HepG2 (cell line): ENCODE results near the gene RAB30. TPM values are rescaled to one million over a fixed set of nuclear protein-coding genes. Genes with fewer than 3 reads are reported as not detected.

Experiments
- CEBPB ChIP-seq: IDR thresholded peaks from 2 replicates; pipeline ENCODE4 v1.6.1; 2011; ENCODE audit warnings: low read depth, low read length, improper control_type of control experiment, borderline replicate concordance
- HES4 ChIP-seq: sonication (generic); formaldehyde crosslinking; IDR thresholded peaks from 2 replicates; pipeline ENCODE4 v1.9.0; 2021; ENCODE audit warnings: mild to moderate bottlenecking, missing genetic modification reagents, borderline replicate concordance
- KLF13 ChIP-seq: sonication (generic); formaldehyde crosslinking; IDR thresholded peaks from 2 replicates; pipeline ENCODE4 v1.4.0; 2020; ENCODE audit warnings: mild to moderate bottlenecking, missing genetic modification reagents
- MAFF ChIP-seq: IDR thresholded peaks from 2 replicates; pipeline ENCODE4 v1.6.1; 2011; ENCODE audit warnings: low read depth, low read length, improper control_type of control experiment
- MATR3 ChIP-seq: sonication (generic); formaldehyde crosslinking; IDR thresholded peaks from 2 replicates; pipeline ENCODE4 v1.4.0; 2020; ENCODE audit warnings: missing genetic modification reagents
- RBM22 ChIP-seq: fragments of 200-400 bp; formaldehyde crosslinking; optimal IDR thresholded peaks from 2 replicates; pipeline ENCODE3; 2017; ENCODE audit warnings: mild to moderate bottlenecking, low read length, moderate library complexity
- ZFAT ChIP-seq: sonication (generic); formaldehyde crosslinking; conservative IDR thresholded peaks from 2 replicates; pipeline ENCODE4 v1.8.1; 2023; ENCODE audit warnings: missing genetic modification reagents, inconsistent platforms
- ZNF138 ChIP-seq: sonication (generic); formaldehyde crosslinking; IDR thresholded peaks from 2 replicates; pipeline ENCODE4 v1.5.0; 2020; ENCODE audit warnings: mild to moderate bottlenecking, low read depth, missing genetic modification reagents
- ZNF547 ChIP-seq: sonication (generic); formaldehyde crosslinking; IDR thresholded peaks from 2 replicates; pipeline ENCODE4 v1.5.1; 2020; ENCODE audit warnings: mild to moderate bottlenecking, missing genetic modification reagents
- polyA plus RNA-seq, 8 experiments: library from polyadenylated mRNA; depleted of rRNA in 3 of 8; stranded (reverse) in 7 of 8; unstranded in 1 of 8; fragments of >200 nt; fragmentation: Illumina TruSeq in 4 of 8; extraction: Trizol in 4 of 8; gene quantifications; 2 replicates each; pipeline versions ENCODE4 v1.2.1 to v1.2.3, GENCODE V29; 2011 to 2016; ENCODE audit warnings: low read depth in 4 of 8, missing spikeins in 1 of 8, mixed read lengths in 1 of 8; ENCODE audit not compliant: insufficient read depth in 1 of 8
- total RNA-seq, 5 experiments: library from RNA; depleted of rRNA; stranded (reverse); fragments of >200 nt; fragmentation: Illumina TruSeq; extraction: Trizol; gene quantifications; 2 replicates each; pipeline ENCODE4 v1.2.3, GENCODE V29; 2016; ENCODE audit warnings: low read depth in 1 of 5
- TF ChIP-seq, protein P1 (sequence below): sonication (generic); formaldehyde crosslinking; IDR thresholded peaks from 2 replicates; pipeline ENCODE4 v1.4.0; 2020; ENCODE audit warnings: missing genetic modification reagents
- TF ChIP-seq, protein P2 (sequence below): sonication (generic); formaldehyde crosslinking; IDR thresholded peaks from 2 replicates; pipeline ENCODE4 v1.5.0; 2020; ENCODE audit warnings: missing genetic modification reagents, mild to moderate bottlenecking, borderline replicate concordance
- TF ChIP-seq, protein P3 (sequence below): sonication (generic); formaldehyde crosslinking; IDR thresholded peaks from 2 replicates; pipeline ENCODE4 v1.5.0; 2020; ENCODE audit warnings: mild to moderate bottlenecking, missing genetic modification reagents, borderline replicate concordance
- TF ChIP-seq, protein P4 (sequence below): sonication (generic); formaldehyde crosslinking; IDR thresholded peaks from 2 replicates; pipeline ENCODE4 v1.8.1; 2023; ENCODE audit warnings: mild to moderate bottlenecking, moderate library complexity, missing genetic modification reagents
- TF ChIP-seq, protein P5 (sequence below): sonication (generic); formaldehyde crosslinking; IDR thresholded peaks from 2 replicates; pipeline ENCODE4 v1.9.0; 2021; ENCODE audit warnings: mild to moderate bottlenecking, missing genetic modification reagents

RAB30 gene
- total and polyA plus RNA-seq, 2 of the 13 experiments (the other 11 are each of a cell fraction or from before 2014, with no cell fraction given) = 3.7 to 5.0 TPM

DNA sequence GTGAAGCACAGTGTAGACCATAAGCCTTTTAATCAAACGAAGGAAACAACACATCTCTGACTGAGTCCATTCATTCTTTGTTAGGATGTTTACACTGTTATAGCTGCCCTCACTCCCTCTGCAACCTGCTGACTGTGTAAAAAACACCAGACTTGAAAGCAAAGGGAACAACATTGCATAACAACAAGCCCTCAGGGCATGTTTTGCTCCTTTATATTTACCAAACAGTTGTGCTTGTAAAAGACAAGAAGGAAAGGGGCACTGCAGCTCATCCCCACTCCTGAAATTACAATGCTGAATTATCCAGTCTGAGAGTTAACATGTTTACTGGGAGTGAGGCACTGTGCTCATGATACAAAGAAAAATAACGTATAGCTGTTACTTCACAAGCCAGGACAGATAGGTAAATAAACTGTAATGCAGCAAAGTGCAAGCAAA lies 46.4 kb downstream of the RAB30 start (continued):
- no peak for TF ChIP-seq MATR3
- no peak for TF ChIP-seq ZNF138 (CRISPR knock-in tag)
- TF ChIP-seq ZNF547 (CRISPR knock-in tag) = no peak
- TF ChIP-seq, protein P1, sequence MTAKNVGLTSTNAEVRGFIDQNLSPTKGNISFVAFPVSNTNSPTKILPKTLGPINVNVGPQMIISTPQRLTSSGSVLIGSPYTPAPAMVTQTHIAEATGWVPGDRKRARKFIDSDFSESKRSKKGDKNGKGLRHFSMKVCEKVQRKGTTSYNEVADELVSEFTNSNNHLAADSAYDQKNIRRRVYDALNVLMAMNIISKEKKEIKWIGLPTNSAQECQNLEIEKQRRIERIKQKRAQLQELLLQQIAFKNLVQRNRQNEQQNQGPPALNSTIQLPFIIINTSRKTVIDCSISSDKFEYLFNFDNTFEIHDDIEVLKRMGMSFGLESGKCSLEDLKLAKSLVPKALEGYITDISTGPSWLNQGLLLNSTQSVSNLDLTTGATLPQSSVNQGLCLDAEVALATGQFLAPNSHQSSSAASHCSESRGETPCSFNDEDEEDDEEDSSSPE = no peak
- TF ChIP-seq, protein P2, sequence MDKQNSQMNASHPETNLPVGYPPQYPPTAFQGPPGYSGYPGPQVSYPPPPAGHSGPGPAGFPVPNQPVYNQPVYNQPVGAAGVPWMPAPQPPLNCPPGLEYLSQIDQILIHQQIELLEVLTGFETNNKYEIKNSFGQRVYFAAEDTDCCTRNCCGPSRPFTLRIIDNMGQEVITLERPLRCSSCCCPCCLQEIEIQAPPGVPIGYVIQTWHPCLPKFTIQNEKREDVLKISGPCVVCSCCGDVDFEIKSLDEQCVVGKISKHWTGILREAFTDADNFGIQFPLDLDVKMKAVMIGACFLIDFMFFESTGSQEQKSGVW (CRISPR knock-in tag) = no peak
- TF ChIP-seq HES4 = no peak
- TF ChIP-seq, protein P3, sequence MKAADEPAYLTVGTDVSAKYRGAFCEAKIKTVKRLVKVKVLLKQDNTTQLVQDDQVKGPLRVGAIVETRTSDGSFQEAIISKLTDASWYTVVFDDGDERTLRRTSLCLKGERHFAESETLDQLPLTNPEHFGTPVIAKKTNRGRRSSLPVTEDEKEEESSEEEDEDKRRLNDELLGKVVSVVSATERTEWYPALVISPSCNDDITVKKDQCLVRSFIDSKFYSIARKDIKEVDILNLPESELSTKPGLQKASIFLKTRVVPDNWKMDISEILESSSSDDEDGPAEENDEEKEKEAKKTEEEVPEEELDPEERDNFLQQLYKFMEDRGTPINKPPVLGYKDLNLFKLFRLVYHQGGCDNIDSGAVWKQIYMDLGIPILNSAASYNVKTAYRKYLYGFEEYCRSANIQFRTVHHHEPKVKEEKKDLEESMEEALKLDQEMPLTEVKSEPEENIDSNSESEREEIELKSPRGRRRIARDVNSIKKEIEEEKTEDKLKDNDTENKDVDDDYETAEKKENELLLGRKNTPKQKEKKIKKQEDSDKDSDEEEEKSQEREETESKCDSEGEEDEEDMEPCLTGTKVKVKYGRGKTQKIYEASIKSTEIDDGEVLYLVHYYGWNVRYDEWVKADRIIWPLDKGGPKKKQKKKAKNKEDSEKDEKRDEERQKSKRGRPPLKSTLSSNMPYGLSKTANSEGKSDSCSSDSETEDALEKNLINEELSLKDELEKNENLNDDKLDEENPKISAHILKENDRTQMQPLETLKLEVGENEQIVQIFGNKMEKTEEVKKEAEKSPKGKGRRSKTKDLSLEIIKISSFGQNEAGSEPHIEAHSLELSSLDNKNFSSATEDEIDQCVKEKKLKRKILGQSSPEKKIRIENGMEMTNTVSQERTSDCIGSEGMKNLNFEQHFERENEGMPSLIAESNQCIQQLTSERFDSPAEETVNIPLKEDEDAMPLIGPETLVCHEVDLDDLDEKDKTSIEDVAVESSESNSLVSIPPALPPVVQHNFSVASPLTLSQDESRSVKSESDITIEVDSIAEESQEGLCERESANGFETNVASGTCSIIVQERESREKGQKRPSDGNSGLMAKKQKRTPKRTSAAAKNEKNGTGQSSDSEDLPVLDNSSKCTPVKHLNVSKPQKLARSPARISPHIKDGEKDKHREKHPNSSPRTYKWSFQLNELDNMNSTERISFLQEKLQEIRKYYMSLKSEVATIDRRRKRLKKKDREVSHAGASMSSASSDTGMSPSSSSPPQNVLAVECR = peak; percentile 24; the same call in 1 of the 2 replicates
- TF ChIP-seq, protein P4, sequence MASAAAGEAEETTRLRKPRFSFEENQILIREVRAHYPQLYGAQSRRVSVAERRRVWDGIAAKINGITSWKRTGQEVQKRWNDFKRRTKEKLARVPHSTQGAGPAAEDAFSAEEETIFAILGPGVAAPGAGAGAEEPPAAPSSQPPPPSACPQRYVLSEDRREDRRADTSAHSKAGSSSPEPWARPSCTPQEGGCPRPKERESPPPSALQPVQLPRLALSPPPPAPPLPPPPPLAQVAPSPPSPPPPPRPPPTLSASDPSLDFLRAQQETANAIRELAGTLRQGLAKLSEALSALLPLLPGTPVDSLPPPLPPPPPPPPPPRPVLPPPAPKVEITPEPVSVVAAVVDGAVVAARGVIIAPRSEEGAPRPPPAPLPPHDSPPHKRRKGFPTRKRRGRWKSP (CRISPR knock-in tag) = peak; percentile 73; the same call in 1 of the 2 replicates
- TF ChIP-seq, protein P5, sequence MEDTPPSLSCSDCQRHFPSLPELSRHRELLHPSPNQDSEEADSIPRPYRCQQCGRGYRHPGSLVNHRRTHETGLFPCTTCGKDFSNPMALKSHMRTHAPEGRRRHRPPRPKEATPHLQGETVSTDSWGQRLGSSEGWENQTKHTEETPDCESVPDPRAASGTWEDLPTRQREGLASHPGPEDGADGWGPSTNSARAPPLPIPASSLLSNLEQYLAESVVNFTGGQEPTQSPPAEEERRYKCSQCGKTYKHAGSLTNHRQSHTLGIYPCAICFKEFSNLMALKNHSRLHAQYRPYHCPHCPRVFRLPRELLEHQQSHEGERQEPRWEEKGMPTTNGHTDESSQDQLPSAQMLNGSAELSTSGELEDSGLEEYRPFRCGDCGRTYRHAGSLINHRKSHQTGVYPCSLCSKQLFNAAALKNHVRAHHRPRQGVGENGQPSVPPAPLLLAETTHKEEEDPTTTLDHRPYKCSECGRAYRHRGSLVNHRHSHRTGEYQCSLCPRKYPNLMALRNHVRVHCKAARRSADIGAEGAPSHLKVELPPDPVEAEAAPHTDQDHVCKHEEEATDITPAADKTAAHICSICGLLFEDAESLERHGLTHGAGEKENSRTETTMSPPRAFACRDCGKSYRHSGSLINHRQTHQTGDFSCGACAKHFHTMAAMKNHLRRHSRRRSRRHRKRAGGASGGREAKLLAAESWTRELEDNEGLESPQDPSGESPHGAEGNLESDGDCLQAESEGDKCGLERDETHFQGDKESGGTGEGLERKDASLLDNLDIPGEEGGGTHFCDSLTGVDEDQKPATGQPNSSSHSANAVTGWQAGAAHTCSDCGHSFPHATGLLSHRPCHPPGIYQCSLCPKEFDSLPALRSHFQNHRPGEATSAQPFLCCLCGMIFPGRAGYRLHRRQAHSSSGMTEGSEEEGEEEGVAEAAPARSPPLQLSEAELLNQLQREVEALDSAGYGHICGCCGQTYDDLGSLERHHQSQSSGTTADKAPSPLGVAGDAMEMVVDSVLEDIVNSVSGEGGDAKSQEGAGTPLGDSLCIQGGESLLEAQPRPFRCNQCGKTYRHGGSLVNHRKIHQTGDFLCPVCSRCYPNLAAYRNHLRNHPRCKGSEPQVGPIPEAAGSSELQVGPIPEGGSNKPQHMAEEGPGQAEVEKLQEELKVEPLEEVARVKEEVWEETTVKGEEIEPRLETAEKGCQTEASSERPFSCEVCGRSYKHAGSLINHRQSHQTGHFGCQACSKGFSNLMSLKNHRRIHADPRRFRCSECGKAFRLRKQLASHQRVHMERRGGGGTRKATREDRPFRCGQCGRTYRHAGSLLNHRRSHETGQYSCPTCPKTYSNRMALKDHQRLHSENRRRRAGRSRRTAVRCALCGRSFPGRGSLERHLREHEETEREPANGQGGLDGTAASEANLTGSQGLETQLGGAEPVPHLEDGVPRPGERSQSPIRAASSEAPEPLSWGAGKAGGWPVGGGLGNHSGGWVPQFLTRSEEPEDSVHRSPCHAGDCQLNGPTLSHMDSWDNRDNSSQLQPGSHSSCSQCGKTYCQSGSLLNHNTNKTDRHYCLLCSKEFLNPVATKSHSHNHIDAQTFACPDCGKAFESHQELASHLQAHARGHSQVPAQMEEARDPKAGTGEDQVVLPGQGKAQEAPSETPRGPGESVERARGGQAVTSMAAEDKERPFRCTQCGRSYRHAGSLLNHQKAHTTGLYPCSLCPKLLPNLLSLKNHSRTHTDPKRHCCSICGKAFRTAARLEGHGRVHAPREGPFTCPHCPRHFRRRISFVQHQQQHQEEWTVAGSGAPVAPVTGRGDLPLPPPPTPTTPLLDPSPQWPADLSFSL (CRISPR knock-in tag) = peak; percentile 64; the same call in 1 of the 2 replicates
- TF ChIP-seq CEBPB = peak; percentile 70; the same call in 1 of the 2 replicates
- no peak for TF ChIP-seq ZFAT
- TF ChIP-seq MAFF = peak; percentile 98
- no peak for TF ChIP-seq RBM22
- no peak for TF ChIP-seq KLF13 (CRISPR knock-in tag)
